HUES6 (cell line): ENCODE results near the gene ARMC7.
A peak's percentile ranks its signal among the peaks of the same experiment; 100 is the strongest.

Experiments
- H3K27ac ChIP-seq: 2 replicates; pipeline ENCODE4 v1.7.0; 2013; ENCODE audit warnings: low read depth, mild to moderate bottlenecking, low read length, inconsistent platforms
- H3K27me3 ChIP-seq: 2 replicates; pipeline ENCODE4 v1.6.1; 2013; ENCODE audit warnings: low read length; ENCODE audit not compliant: control insufficient read depth, insufficient read depth
- H3K36me3 ChIP-seq: 2 replicates; pipeline ENCODE4 v1.6.1; 2013; ENCODE audit warnings: low read length; ENCODE audit not compliant: control insufficient read depth, insufficient read depth
- H3K4me1 ChIP-seq: 2 replicates; pipeline ENCODE4 v1.6.1; 2013; ENCODE audit warnings: low read length; ENCODE audit not compliant: control insufficient read depth, insufficient read depth
- H3K4me3 ChIP-seq: 2 replicates; pipeline ENCODE4 v1.5.1; 2013; ENCODE audit warnings: low read depth, low read length
- H3K9ac ChIP-seq: one replicate; pipeline ENCODE4 v1.6.1; 2013; ENCODE audit warnings: mild to moderate bottlenecking, low read length
- H3K9me3 ChIP-seq: 2 replicates; pipeline ENCODE4 v1.6.1; 2013; ENCODE audit warnings: low read depth, low read length; ENCODE audit not compliant: control insufficient read depth, insufficient read depth

The ARMC7 gene

DNA sequence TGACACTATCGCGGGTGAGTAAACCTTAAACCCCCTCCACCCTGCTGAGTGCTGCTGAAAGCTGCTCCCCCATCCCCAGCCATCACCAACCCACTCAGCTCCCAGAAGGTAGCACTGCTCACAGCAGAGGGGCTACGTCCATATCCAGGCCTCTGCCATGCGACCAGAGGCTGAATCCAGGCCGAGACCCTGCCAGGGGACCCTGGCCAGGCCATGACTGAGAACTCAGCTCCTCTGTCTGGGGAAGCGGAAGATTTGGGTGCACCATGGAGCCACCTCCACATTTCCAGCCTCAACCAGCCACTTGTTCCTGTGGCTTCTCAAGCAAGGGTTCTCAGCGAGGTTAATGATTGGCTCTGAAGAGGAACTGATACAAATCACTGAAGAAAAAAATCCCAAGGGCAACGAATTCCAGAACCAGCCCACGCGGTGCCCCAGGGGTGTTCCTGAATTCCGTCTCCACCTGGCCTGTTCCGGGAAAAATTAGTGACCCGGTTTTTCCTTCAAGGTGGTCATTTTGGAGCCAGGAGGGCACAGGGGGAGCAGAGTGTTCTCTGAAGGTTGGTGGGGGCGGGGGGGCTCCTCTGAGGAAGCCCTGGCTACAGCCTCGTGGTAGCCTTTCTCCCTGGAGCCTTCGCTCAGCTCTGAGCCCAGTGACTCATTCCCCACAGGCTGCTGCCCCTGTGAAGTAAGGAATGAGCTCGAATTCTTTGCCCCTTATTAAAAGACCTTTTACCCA, 31.3 kb upstream of the ARMC7 start:
- H3K9ac ChIP-seq, result peak overlapping the region; percentile 51
- H3K27me3 ChIP-seq, result no peaks in the 10 kb centered on the region
- H3K27ac ChIP-seq, result peak overlapping the region; percentile 67; the same call in 1 of the 2 replicates
- H3K36me3 ChIP-seq, result no peaks in the 10 kb centered on the region
- H3K4me1 ChIP-seq, result peaks cover 32% of the 10 kb centered on the region
- H3K4me3 ChIP-seq, result no peak overlapping the region
- no peaks in the 10 kb centered on the region for H3K9me3 ChIP-seq

DNA sequence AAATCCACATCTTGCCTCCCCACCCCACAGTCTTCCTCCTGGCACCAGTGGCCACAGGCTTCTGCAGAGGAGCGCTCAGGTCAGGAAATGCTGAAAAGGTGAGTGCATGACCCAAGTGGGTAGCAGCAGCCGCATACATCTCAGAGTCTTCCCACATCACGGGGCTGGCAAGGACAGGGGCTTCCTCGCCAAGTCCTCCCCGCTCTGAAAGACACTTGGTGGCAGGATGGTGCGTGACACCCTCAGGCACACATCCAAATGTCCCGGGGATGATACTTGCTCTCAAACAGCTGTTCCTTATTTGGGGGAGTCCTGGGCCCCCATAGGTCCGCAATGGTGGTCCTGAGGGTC, 30.8 kb upstream of the ARMC7 start:
- no peak overlapping the region for H3K9ac ChIP-seq
- no peaks in the 10 kb centered on the region for H3K9me3 ChIP-seq
- H3K4me3 ChIP-seq, result no peak overlapping the region
- H3K27me3 ChIP-seq, result no peaks in the 10 kb centered on the region
- no peaks in the 10 kb centered on the region for H3K36me3 ChIP-seq
- H3K4me1 ChIP-seq, result peaks cover 36% of the 10 kb centered on the region
- peak overlapping the region; percentile 67; the same call in 1 of the 2 replicates for H3K27ac ChIP-seq

DNA sequence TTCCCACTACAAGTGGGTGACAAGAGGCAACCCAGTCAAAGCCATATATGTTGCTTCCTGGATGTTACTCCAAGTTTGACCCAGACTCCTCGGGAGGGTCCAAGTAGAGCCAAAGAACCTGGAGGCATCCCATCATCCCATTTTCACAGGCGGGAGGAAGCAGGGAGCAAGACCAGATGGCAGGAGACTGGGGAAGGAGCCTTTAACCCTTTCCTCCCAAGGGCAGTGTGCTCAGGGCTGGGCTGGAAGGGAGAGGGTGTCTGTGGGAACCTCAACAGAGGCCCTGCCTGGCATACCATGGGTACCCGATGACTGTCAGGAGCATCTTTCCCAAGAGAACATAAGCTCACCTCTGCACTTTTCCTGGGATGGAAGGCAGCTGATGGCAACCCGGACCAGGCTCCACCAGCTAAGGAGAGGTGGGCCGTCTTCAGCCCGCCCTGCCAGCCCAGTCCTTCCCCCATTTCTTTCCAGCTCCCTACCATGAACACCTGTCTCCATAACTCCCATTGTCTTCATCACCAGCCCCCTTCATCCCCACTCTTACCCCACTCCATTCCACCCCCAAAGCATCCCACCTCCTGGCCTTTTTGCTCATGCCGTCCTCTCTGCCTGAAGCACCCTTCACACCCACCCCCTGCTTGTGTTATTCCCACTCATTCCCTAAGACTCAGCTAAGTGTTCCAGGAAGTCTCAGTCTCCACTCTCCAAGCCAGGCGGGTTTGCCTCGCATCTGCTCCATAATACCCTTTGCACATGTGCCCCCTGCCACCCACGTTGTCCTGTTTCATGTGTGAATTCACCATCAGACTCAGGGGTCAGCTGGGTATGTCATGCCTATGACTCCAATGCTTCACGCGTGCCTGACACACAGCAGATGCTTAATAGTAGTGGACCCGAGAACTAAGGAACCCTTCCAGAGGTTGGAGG, 27.9 kb upstream of the ARMC7 start:
- Histone ChIP-seq H3K4me3 (no peak overlapping the region), H3K4me1 (peaks cover 45% of the 10 kb centered on the region), H3K9me3 (no peaks in the 10 kb centered on the region), H3K9ac (no peak overlapping the region), H3K27me3 (no peaks in the 10 kb centered on the region), H3K36me3 (no peaks in the 10 kb centered on the region), H3K27ac (no peak overlapping the region)

DNA sequence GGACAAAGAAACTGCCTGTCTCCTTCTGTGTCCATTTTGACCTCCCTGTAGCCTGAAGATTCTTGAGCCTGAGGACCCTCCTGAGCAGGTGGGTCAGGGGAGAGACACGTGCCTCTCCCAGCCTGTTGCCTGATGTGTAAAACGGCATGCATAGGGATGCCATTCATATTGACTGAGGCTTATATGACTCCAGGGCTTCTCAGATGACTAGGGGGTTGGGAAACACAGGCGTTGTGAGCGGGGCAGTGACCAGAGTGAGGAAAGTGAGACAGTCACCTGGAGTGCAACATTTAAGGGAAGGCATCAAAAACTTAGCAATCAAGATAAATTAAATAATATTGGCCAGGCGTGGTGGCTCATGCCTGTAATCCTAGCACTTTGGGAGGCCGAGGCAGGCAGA, 27.1 kb upstream of the ARMC7 start:
- no peak overlapping the region for H3K27ac ChIP-seq

DNA sequence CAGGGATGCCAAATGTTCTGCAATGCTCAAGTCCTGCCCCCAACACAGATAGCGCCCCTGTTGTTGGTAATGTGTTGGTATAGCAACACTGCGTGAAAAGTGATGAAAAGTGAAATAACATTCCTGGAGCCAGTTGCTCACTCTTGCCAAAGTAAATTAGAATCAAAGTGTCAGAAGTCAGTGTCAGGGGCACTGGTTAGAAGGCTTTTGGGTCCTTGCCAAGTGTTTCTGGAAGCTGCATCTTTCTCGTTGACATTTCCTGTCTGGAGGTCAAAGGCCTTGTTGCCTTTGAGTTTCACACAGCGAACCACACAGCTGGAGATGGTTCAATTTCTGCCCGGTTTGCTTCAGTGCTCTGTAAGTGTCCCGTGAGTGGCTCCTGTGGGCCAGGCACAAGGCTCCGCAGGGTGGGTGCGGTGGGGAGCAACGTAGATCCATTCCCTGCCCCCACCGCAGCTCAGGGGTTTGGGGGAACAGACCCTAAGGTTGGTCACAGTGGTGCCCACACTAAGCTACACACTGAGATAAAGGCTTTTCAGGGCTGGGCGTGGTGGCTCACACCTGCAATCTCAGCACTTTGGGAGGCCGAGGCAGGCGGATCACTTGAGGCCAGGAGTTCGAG, 25.6 kb upstream of the ARMC7 start:
- Histone ChIP-seq H3K36me3 (no peaks in the 10 kb centered on the region), H3K27ac (no peak overlapping the region), H3K4me1 (peaks cover 39% of the 10 kb centered on the region), H3K9ac (no peak overlapping the region), H3K9me3 (no peaks in the 10 kb centered on the region), H3K27me3 (no peaks in the 10 kb centered on the region), H3K4me3 (no peak overlapping the region)

More for the DNA sequence above, 27.1 kb upstream of the ARMC7 start:
- Histone ChIP-seq H3K27me3 (no peaks in the 10 kb centered on the region), H3K9me3 (no peaks in the 10 kb centered on the region), H3K4me1 (peaks cover 42% of the 10 kb centered on the region), H3K36me3 (no peaks in the 10 kb centered on the region), H3K4me3 (no peak overlapping the region), H3K9ac (no peak overlapping the region)

DNA sequence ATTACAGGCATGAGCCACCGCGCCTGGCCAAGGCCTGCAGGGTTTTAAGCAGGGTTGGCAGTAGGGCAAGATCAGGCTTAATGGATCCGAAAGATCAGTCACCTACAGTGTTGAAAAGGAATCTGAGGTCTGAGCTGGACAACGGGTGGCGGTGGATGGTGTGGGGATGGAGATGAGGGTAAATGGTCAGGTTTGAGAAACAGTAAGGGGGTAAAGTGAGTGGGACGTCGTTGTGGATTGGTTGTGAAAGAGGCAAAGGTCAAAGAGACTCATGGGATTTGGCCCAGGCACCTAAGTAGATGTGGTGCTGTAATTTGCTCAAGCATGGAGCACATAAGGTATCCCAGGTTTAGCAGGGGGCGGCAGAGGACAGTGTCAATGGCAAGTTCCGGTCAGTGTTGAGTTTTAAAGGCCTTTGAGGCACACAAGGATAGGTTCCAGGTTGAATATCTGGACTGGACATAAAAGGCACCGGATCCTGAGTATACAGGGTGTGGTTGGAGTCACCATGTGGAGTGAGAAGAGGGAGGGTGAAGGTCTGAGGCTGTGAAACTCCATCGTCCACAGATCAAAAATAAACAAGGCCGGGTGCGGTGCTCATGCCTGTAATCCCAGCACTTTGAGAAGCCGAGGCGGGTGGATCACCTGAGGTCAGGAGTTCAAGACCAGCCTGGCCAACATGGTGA, 23.1 kb upstream of the ARMC7 start:
- Histone ChIP-seq H3K27me3 (no peaks in the 10 kb centered on the region), H3K27ac (peak overlapping the region; percentile 97; the same call in 1 of the 2 replicates), H3K9ac (no peak overlapping the region), H3K36me3 (no peaks in the 10 kb centered on the region), H3K4me1 (peaks cover 54% of the 10 kb centered on the region), H3K4me3 (peak overlapping the region; percentile 83; the same call in 1 of the 2 replicates), H3K9me3 (no peaks in the 10 kb centered on the region)

DNA sequence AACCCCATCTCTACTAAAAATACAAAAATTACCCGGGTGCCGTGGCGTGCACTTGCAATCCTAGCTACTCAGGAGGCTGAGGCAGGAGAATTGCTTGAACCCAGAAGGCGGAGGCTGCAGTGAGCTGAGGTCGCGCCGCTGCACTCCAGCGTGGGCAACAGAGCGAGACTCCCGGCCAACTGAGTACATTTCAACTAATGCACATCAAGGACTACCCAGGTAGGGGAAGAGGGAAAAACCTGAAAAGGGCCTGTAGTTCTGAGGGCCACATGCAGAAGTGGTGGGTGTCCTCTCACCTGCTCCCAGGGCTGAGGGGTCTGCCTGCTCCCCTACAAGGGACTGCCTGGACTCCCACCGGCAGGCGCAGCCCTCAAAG, 22.6 kb upstream of the ARMC7 start:
- peak overlapping the region; percentile 97 for H3K27ac ChIP-seq
- H3K4me3 ChIP-seq, result peak overlapping the region; percentile 83
- H3K4me1 ChIP-seq, result peaks cover 58% of the 10 kb centered on the region
- no peaks in the 10 kb centered on the region for H3K36me3 ChIP-seq
- no peaks in the 10 kb centered on the region for H3K27me3 ChIP-seq
- peak overlapping the region; percentile 85 for H3K9ac ChIP-seq
- no peaks in the 10 kb centered on the region for H3K9me3 ChIP-seq

DNA sequence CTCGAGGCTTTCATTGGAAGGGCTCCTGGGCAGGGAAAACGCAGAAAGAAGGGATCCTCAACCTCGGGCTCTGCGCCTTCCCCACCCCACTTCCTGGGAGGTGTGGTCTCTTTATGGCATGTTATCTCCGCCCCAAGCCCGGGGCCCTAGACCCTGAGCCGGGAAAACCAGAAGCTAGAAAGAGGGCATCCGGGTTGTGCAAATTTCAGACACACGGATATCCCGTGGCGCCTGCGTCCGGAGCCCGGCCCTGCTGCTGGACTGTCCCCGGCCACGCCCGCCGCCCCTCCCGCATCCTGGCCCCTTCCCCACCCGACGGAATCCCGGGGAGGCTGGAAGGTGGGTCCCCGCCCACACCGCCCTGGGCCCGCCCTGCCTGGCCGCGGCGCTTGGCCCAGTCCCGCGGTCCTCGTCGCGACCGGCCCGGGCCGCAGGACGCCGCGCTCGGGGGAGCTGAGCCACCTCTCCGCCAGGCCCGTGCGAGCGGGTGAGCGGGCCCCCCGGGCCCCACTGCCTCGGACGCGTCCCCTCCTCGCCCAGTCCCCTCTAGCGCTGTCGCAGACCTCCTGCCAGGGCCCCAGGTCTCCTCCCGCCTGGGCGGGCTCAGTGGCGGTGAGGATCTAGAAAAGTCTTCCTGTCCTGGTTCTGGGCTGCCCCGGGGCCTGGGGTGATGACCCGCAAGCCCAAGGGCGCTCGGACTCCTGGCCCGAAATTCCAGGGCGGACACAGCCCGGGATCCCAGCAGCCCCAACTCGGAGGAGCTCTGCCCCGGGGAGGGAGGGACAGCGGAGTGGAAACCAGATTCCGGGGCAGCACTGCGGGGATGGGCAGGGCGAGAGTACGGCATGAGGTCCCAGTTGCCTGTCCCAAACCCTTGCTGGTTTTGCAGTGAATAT, 22.0 kb upstream of the ARMC7 start, which contains the start of gene SLC16A5:
Gene SLC16A5, plus strand, starts transcription at position 397 of the 896 bp plus-strand sequence. CDS start 5,683 bp downstream, outside the sequence.
- no peaks in the 10 kb centered on the region for H3K36me3 ChIP-seq
- H3K27ac ChIP-seq, result peak within 1 kb of the TSS; percentile 97
- no peaks in the 10 kb centered on the region for H3K27me3 ChIP-seq
- peaks cover 57% of the 10 kb centered on the region for H3K4me1 ChIP-seq
- H3K4me3 ChIP-seq, result peak within 1 kb of the TSS; percentile 83
- H3K9ac ChIP-seq, result peak within 1 kb of the TSS; percentile 96
- no peaks in the 10 kb centered on the region for H3K9me3 ChIP-seq

DNA sequence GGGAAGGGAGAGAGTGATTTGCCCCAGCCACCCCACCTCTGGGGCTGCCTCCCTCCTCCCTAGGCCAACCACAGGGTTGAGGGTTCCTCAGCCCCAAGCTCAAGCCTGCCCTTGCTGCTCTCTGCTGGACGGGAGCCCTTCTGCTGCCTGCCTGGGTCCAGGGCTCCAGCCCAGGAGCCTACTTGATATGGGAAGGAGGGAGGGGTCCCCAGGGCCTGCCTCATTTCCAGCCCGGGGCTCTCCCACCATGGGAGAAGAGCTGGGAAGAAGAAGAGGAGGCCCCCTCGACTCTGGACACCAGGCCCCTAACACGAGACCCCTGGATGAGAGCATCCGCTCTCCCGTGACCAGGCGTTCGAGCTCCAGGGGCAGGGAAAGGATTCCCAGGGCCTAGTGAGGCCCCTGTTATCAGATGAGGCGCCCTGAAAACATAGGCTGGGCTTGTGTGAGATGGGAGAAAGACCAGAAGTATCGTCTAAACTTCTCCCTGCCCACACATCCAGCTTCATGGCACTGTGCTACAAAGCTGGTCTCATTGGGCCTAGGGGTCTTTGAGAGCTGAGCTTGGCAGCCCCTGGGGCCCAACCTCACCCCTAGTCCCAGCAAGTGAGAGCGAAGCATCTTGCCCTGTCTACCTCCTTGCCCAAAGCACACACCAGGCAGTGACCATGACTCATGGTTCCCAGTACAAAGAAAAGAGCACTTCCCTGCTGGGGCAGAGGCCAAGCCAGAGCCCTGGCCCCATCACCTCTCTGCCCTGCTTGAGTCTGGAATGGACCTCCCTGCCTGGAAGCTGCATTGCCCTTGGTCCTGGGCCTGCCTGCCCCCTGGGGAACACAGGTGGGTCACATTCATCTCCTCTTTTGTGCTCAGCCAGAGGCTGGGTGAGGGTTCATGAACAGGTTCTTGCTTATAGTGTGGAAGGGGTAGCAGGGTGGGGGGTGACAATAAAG, 21.0 kb upstream of the ARMC7 start:
- Histone ChIP-seq H3K27me3 (no peaks in the 10 kb centered on the region), H3K4me3 (peak overlapping the region; percentile 83), H3K36me3 (no peaks in the 10 kb centered on the region), H3K9me3 (no peaks in the 10 kb centered on the region), H3K9ac (peak overlapping the region; percentile 96), H3K27ac (peak overlapping the region; percentile 97), H3K4me1 (peaks cover 63% of the 10 kb centered on the region)
